HG03103 (cell line): Measurements from ENCODE around the gene NUP205.

Experiments used
- ATAC-seq: cut with Tn5 transposase; IDR thresholded peaks from one replicate; pipeline ENCODE4 v1.9.1; 2021; ENCODE audit warnings: low read depth; ENCODE audit not compliant: unreplicated experiment

NUP205 gene

GRCh38 chr7:135541029-135541428 is 16.7 kb upstream of the NUP205 start:
- ATAC-seq = no peak

- ATAC-seq = no peak
Measured at GRCh38 chr7:135550196-135550595, 7.5 kb upstream of the NUP205 start.

- no peak for ATAC-seq
Measured at GRCh38 chr7:135552148-135552547, 5.6 kb upstream of the NUP205 start.

GRCh38 chr7:135553346-135553745 is 4.4 kb upstream of the NUP205 start:
- ATAC-seq = no peak

GRCh38 chr7:135558337-135558767 is 635 bp downstream of the NUP205 start:
- peak; percentile 71 for ATAC-seq

- ATAC-seq = no peak
Measured at GRCh38 chr7:135558881-135559280, 1.2 kb downstream of the NUP205 start.

GRCh38 chr7:135560631-135561030 is 2.9 kb downstream of the NUP205 start:
- no peak for ATAC-seq

- no peak for ATAC-seq
Measured at GRCh38 chr7:135562720-135563119, 5.0 kb downstream of the NUP205 start.

GRCh38 chr7:135571834-135572233 is 14.1 kb downstream of the NUP205 start:
- ATAC-seq = no peak

- ATAC-seq = no peak
Measured at GRCh38 chr7:135573541-135573940, 15.8 kb downstream of the NUP205 start.

GRCh38 chr7:135575296-135575695 is 17.6 kb downstream of the NUP205 start:
- no peak for ATAC-seq

GRCh38 chr7:135578569-135578968 is 20.9 kb downstream of the NUP205 start:
- ATAC-seq = no peak

GRCh38 chr7:135584362-135585353 is 26.9 kb downstream of the NUP205 start:
- no peak for ATAC-seq

GRCh38 chr7:135597181-135597925 is 39.6 kb downstream of the NUP205 start:
- ATAC-seq = no peak

GRCh38 chr7:135597926-135598305 is 40.2 kb downstream of the NUP205 start:
- ATAC-seq = no peak

- no peak for ATAC-seq
Measured at GRCh38 chr7:135599471-135599870, 41.8 kb downstream of the NUP205 start.

GRCh38 chr7:135600226-135600625 is 42.5 kb downstream of the NUP205 start:
- no peak for ATAC-seq

GRCh38 chr7:135601182-135601581 is 43.5 kb downstream of the NUP205 start:
- ATAC-seq = no peak

- no peak for ATAC-seq
Measured at GRCh38 chr7:135602304-135602703, 44.6 kb downstream of the NUP205 start.

GRCh38 chr7:135616136-135616535 is 58.4 kb downstream of the NUP205 start:
- ATAC-seq = no peak

- no peak for ATAC-seq
Measured at GRCh38 chr7:135617781-135618180, 60.1 kb downstream of the NUP205 start.
